Activated T-helper 2 cell treated with anti-CD3 and anti-CD28 coated beads, Interferon-gamma antibody, Interleukin-2, Interleukin-4, amounts not matched to agents 10 μg/mL and 5 μg/mL and 100 μg/mL, durations not matched to agents 14 hours and 24 hours and 36 hours (primary cell): ENCODE data around the gene MEGF11. TPM values are rescaled to one million over a fixed set of nuclear protein-coding genes. Genes with fewer than 3 reads are reported as not detected.

ENCODE experiments used
- DNase-seq: peaks from one replicate; pipeline ENCODE4 v3.0.0; 2021; ENCODE audit warnings: low spot score
- H3K27ac Mint-ChIP-seq: one replicate; pipeline ENCODE4 v1.8.0; 2021; ENCODE audit warnings: mixed read lengths
- H3K27me3 Mint-ChIP-seq: one replicate; pipeline ENCODE4 v1.8.0; 2021; ENCODE audit warnings: low read depth, mixed read lengths
- H3K36me3 Mint-ChIP-seq: one replicate; pipeline ENCODE4 v1.8.0; 2021; ENCODE audit warnings: low read depth, mixed read lengths
- H3K4me1 Mint-ChIP-seq: one replicate; pipeline ENCODE4 v1.8.0; 2021; ENCODE audit warnings: low read depth, mixed read lengths
- H3K4me3 Mint-ChIP-seq: one replicate; pipeline ENCODE4 v1.8.0; 2021; ENCODE audit warnings: low read depth, mild to moderate bottlenecking, moderate library complexity, mixed read lengths
- H3K9me3 Mint-ChIP-seq: one replicate; pipeline ENCODE4 v1.8.0; 2021; ENCODE audit warnings: mixed read lengths
- intact Hi-C: fragments of 100-400 bp; cut with micrococcal nuclease; formaldehyde crosslinking; loops from one replicate; pipeline ENCODE4 v1.15.1; 2023
- total RNA-seq: library from RNA; stranded (reverse); gene quantifications from 2 replicates; pipeline ENCODE4 v1.2.3, GENCODE V29; 2022

The MEGF11 gene
- total RNA-seq, 1 donor from 2014 or later: not detected

GRCh38 chr15:66164788-66165187, 88.8 kb downstream of the MEGF11 start:
- intact Hi-C loops: no loop called here
- DNase-seq: no peak
- H3K27me3 Mint-ChIP-seq: no peaks in the 10 kb centered on the region
- no peak overlapping the region for H3K4me3 Mint-ChIP-seq
- H3K9me3 Mint-ChIP-seq: no peaks in the 10 kb centered on the region
- H3K4me1 Mint-ChIP-seq: no peaks in the 10 kb centered on the region
- H3K27ac Mint-ChIP-seq: no peak overlapping the region
- no peaks in the 10 kb centered on the region for H3K36me3 Mint-ChIP-seq

GRCh38 chr15:66163553-66163952, 90.0 kb downstream of the MEGF11 start:
- H3K36me3 Mint-ChIP-seq: no peaks in the 10 kb centered on the region
- no peak for DNase-seq
- H3K9me3 Mint-ChIP-seq: no peaks in the 10 kb centered on the region
- no peak overlapping the region for H3K27ac Mint-ChIP-seq
- intact Hi-C loops: no loop called here
- no peaks in the 10 kb centered on the region for H3K4me1 Mint-ChIP-seq
- H3K4me3 Mint-ChIP-seq: no peak overlapping the region
- H3K27me3 Mint-ChIP-seq: no peaks in the 10 kb centered on the region

- no peak overlapping the region for H3K4me3 Mint-ChIP-seq
- no peaks in the 10 kb centered on the region for H3K36me3 Mint-ChIP-seq
- no peak for DNase-seq
These were observed 91.3 kb downstream of the MEGF11 start for GRCh38 chr15:66162286-66162685.

GRCh38 chr15:66161575-66162118, 91.9 kb downstream of the MEGF11 start:
- H3K36me3 Mint-ChIP-seq: no peaks in the 10 kb centered on the region
- H3K9me3 Mint-ChIP-seq: no peaks in the 10 kb centered on the region
- H3K4me3 Mint-ChIP-seq: no peak overlapping the region
- intact Hi-C loops: no loop called here
- no peak overlapping the region for H3K27ac Mint-ChIP-seq
- DNase-seq: no peak
- H3K4me1 Mint-ChIP-seq: no peaks in the 10 kb centered on the region
- no peaks in the 10 kb centered on the region for H3K27me3 Mint-ChIP-seq

More at GRCh38 chr15:66162286-66162685, 91.3 kb downstream of the MEGF11 start:
- no peaks in the 10 kb centered on the region for H3K4me1 Mint-ChIP-seq
- H3K9me3 Mint-ChIP-seq: no peaks in the 10 kb centered on the region
- H3K27me3 Mint-ChIP-seq: no peaks in the 10 kb centered on the region
- intact Hi-C loops: no loop called here
- H3K27ac Mint-ChIP-seq: no peak overlapping the region

- Mint-ChIP-seq H3K9me3 (no peaks in the 10 kb centered on the region), H3K27ac (no peak overlapping the region), H3K27me3 (peaks cover 1% of the 10 kb centered on the region), H3K36me3 (no peaks in the 10 kb centered on the region), H3K4me3 (no peak overlapping the region), H3K4me1 (no peaks in the 10 kb centered on the region)
- no peak for DNase-seq
- intact Hi-C loops: no loop called here
These were observed 92.4 kb downstream of the MEGF11 start for GRCh38 chr15:66161108-66161507.

GRCh38 chr15:66157507-66157906, 96.0 kb downstream of the MEGF11 start:
- no peaks in the 10 kb centered on the region for H3K9me3 Mint-ChIP-seq
- H3K27ac Mint-ChIP-seq: no peak overlapping the region

GRCh38 chr15:66156310-66156975, 97.1 kb downstream of the MEGF11 start:
- DNase-seq: no peak
- intact Hi-C loops: no loop called here
- H3K4me3 Mint-ChIP-seq: no peak overlapping the region
- H3K27me3 Mint-ChIP-seq: peaks cover 1% of the 10 kb centered on the region
- no peaks in the 10 kb centered on the region for H3K9me3 Mint-ChIP-seq
- H3K4me1 Mint-ChIP-seq: no peaks in the 10 kb centered on the region
- no peaks in the 10 kb centered on the region for H3K36me3 Mint-ChIP-seq
- H3K27ac Mint-ChIP-seq: no peak overlapping the region

More at GRCh38 chr15:66157507-66157906, 96.0 kb downstream of the MEGF11 start:
- no peaks in the 10 kb centered on the region for H3K4me1 Mint-ChIP-seq
- DNase-seq: no peak
- no peaks in the 10 kb centered on the region for H3K36me3 Mint-ChIP-seq
- peaks cover 1% of the 10 kb centered on the region for H3K27me3 Mint-ChIP-seq
- intact Hi-C loops: no loop called here
- no peak overlapping the region for H3K4me3 Mint-ChIP-seq

GRCh38 chr15:66155065-66155464, 98.5 kb downstream of the MEGF11 start:
- Mint-ChIP-seq H3K36me3 (no peaks in the 10 kb centered on the region), H3K27me3 (peaks cover 3% of the 10 kb centered on the region), H3K27ac (no peak overlapping the region), H3K9me3 (no peaks in the 10 kb centered on the region), H3K4me1 (no peaks in the 10 kb centered on the region), H3K4me3 (no peak overlapping the region)
- DNase-seq: no peak
- intact Hi-C loops: no loop called here

- Mint-ChIP-seq H3K27me3 (peaks cover 3% of the 10 kb centered on the region), H3K27ac (no peak overlapping the region), H3K4me1 (no peaks in the 10 kb centered on the region), H3K9me3 (no peaks in the 10 kb centered on the region), H3K36me3 (no peaks in the 10 kb centered on the region), H3K4me3 (no peak overlapping the region)
- intact Hi-C loops: no loop called here
- DNase-seq: no peak
These were observed 99.0 kb downstream of the MEGF11 start for GRCh38 chr15:66154581-66154980.

GRCh38 chr15:66153549-66154415, 99.8 kb downstream of the MEGF11 start:
- no peaks in the 10 kb centered on the region for H3K9me3 Mint-ChIP-seq
- intact Hi-C loops: no loop called here
- H3K27me3 Mint-ChIP-seq: peaks cover 3% of the 10 kb centered on the region
- DNase-seq: no peak
- H3K27ac Mint-ChIP-seq: no peak overlapping the region
- no peaks in the 10 kb centered on the region for H3K4me1 Mint-ChIP-seq
- no peak overlapping the region for H3K4me3 Mint-ChIP-seq
- H3K36me3 Mint-ChIP-seq: no peaks in the 10 kb centered on the region

- intact Hi-C loops: no loop called here
- Mint-ChIP-seq H3K27ac (no peak overlapping the region), H3K4me1 (no peaks in the 10 kb centered on the region), H3K9me3 (no peaks in the 10 kb centered on the region), H3K4me3 (no peak overlapping the region), H3K36me3 (no peaks in the 10 kb centered on the region), H3K27me3 (peaks cover 3% of the 10 kb centered on the region)
- DNase-seq: no peak
These were observed 100.9 kb downstream of the MEGF11 start for GRCh38 chr15:66152650-66153049.

GRCh38 chr15:66151809-66152208, 101.7 kb downstream of the MEGF11 start:
- Mint-ChIP-seq H3K9me3 (no peaks in the 10 kb centered on the region), H3K4me1 (no peaks in the 10 kb centered on the region), H3K36me3 (no peaks in the 10 kb centered on the region), H3K27me3 (peaks cover 3% of the 10 kb centered on the region), H3K27ac (no peak overlapping the region), H3K4me3 (no peak overlapping the region)
- DNase-seq: no peak
- intact Hi-C loops: no loop called here

- Mint-ChIP-seq H3K36me3 (no peaks in the 10 kb centered on the region), H3K4me1 (peaks cover 3% of the 10 kb centered on the region), H3K4me3 (no peak overlapping the region), H3K27ac (no peak overlapping the region), H3K27me3 (peaks cover 5% of the 10 kb centered on the region), H3K9me3 (no peaks in the 10 kb centered on the region)
- no peak for DNase-seq
- intact Hi-C loops: no loop called here
These were observed 103.7 kb downstream of the MEGF11 start for GRCh38 chr15:66149871-66150270.
